Cardiac muscle cell (in vitro differentiated cells and primary cell): ENCODE data around the gene MOB3A. TPM values are rescaled to one million over a fixed set of nuclear protein-coding genes. Genes with fewer than 3 reads are reported as not detected.

ENCODE experiments used
- DNase-seq, 2 donors: peaks; one replicate each; pipeline versions ENCODE4 v3.0.0 to v3.0.0-alpha.2; 2010 to 2017; ENCODE audit warnings: low read depth in 1 of 2, low spot score in 1 of 2
- H3K27ac ChIP-seq: fragments of 200-600 bp; sonication (generic); 2 replicates; pipeline ENCODE4 v1.5.1; 2016
- H3K27me3 ChIP-seq: fragments of 200-600 bp; sonication (generic); 2 replicates; pipeline ENCODE4 v1.6.0; 2016; ENCODE audit warnings: control low read depth
- H3K36me3 ChIP-seq: fragments of 200-600 bp; sonication (generic); 2 replicates; pipeline ENCODE4 v1.5.1; 2016; ENCODE audit warnings: control low read depth
- H3K4me1 ChIP-seq: fragments of 200-600 bp; sonication (generic); 2 replicates; pipeline ENCODE4 v1.8.1; 2017; ENCODE audit warnings: low read depth, mild to moderate bottlenecking, mixed run types
- H3K4me3 ChIP-seq: fragments of 200-600 bp; sonication (generic); 2 replicates; pipeline ENCODE4 v1.5.1; 2016; ENCODE audit warnings: mild to moderate bottlenecking
- H3K9me3 ChIP-seq: fragments of 200-600 bp; sonication (generic); 2 replicates; pipeline ENCODE4 v1.5.1; 2017; ENCODE audit warnings: low read depth, mild to moderate bottlenecking, control low read depth
- CTCF ChIP-seq: IDR thresholded peaks from 2 replicates; pipeline ENCODE4 v1.5.1; 2012; ENCODE audit warnings: low read depth, mild to moderate bottlenecking, low read length
- polyA plus RNA-seq: library from polyadenylated mRNA; unstranded; fragments of >200 nt; fragmentation: Nextera tagmentation; extraction: Ambion mirVana; gene quantifications from 2 replicates; pipeline ENCODE4 v1.2.1, GENCODE V29; 2016
- total RNA-seq: library from RNA; depleted of rRNA; stranded (reverse); fragments of >200 nt; gene quantifications from 2 replicates; pipeline ENCODE4 v1.2.3, GENCODE V29; 2016

Gene MOB3A
- total and polyA plus RNA-seq, 2 experiments from 2014 or later: 15.1 to 21.6 TPM

GRCh38 chr19:2070436-2070827 lies 25.7 kb downstream of the MOB3A start:
- Histone ChIP-seq H3K9me3 (no peaks in the 10 kb centered on the region), H3K4me1 (no peaks in the 10 kb centered on the region), H3K36me3 (peaks cover 9% of the 10 kb centered on the region), H3K4me3 (no peak overlapping the region), H3K27ac (no peak overlapping the region), H3K27me3 (no peaks in the 10 kb centered on the region)
- DNase-seq: no peak
- no peak for TF ChIP-seq CTCF

- Histone ChIP-seq H3K27ac (peak overlapping the region; percentile 51), H3K4me3 (no peak overlapping the region), H3K36me3 (no peaks in the 10 kb centered on the region), H3K9me3 (no peaks in the 10 kb centered on the region), H3K27me3 (no peaks in the 10 kb centered on the region), H3K4me1 (peaks cover 13% of the 10 kb centered on the region)
- DNase-seq: no peak
- no peak for TF ChIP-seq CTCF
Observed at GRCh38 chr19:2064788-2065524, 31.2 kb downstream of the MOB3A start.

GRCh38 chr19:2064395-2064787 lies 31.7 kb downstream of the MOB3A start:
- Histone ChIP-seq H3K27me3 (no peaks in the 10 kb centered on the region), H3K4me1 (peaks cover 19% of the 10 kb centered on the region), H3K9me3 (no peaks in the 10 kb centered on the region), H3K36me3 (no peaks in the 10 kb centered on the region), H3K4me3 (no peak overlapping the region), H3K27ac (peak overlapping the region; percentile 51)
- no peak for DNase-seq
- no peak for TF ChIP-seq CTCF

GRCh38 chr19:2063824-2064223 lies 32.3 kb downstream of the MOB3A start:
- no peak for DNase-seq
- H3K4me1 ChIP-seq: peaks cover 25% of the 10 kb centered on the region
- H3K27ac ChIP-seq: no peak overlapping the region
- H3K36me3 ChIP-seq: no peaks in the 10 kb centered on the region
- H3K4me3 ChIP-seq: no peak overlapping the region
- H3K27me3 ChIP-seq: no peaks in the 10 kb centered on the region
- TF ChIP-seq CTCF: no peak
- no peaks in the 10 kb centered on the region for H3K9me3 ChIP-seq

- TF ChIP-seq CTCF: no peak
- H3K4me1 ChIP-seq: peaks cover 25% of the 10 kb centered on the region
Observed at GRCh38 chr19:2062770-2063169, 33.4 kb downstream of the MOB3A start.

More at GRCh38 chr19:2062770-2063169, 33.4 kb downstream of the MOB3A start:
- H3K36me3 ChIP-seq: no peaks in the 10 kb centered on the region
- H3K27ac ChIP-seq: peak overlapping the region; percentile 99
- no peak for DNase-seq
- no peaks in the 10 kb centered on the region for H3K27me3 ChIP-seq
- no peaks in the 10 kb centered on the region for H3K9me3 ChIP-seq
- no peak overlapping the region for H3K4me3 ChIP-seq
